K562 (cell line): Measurements from ENCODE around the gene ALX3. TPM values are rescaled to one million over a fixed set of nuclear protein-coding genes. Genes with fewer than 3 reads are reported as not detected.

ENCODE experiments used
- ATAC-seq: fragments of 200-7000 bp; cut with Tn5 transposase; 3 replicates; pipeline ENCODE4 v1.9.1; 2020; ENCODE audit warnings: moderate library complexity
- BruUV-seq: library from RNA; stranded (reverse); fragments of 400-500 nt; replicated peaks from 2 replicates; lab custom pipeline; 2021; lab: Mats Ljungman, UMichigan
- CTCF ChIA-PET: fragments of 300-600 bp; formaldehyde crosslinking; extraction: SDS; loops from one replicate; lab custom pipeline; 2021; ENCODE audit warnings: low intra/inter-chr PET ratio; lab: Yijun Ruan, JAX
- POLR2A ChIA-PET: fragments of 300-600, 350-650 bp; sonication (Branson Sonifier 250); formaldehyde crosslinking; extraction: SDS; loops from one replicate; lab custom pipeline; 2021; ENCODE audit warnings: antibody characterized with exemption, inconsistent platforms; lab: Yijun Ruan, JAX
- DNase-seq, 4 experiments: peaks; one replicate each; pipeline versions ENCODE4 v3.0.0 to v3.0.0-alpha.2; 2011 to 2018; ENCODE audit warnings: low spot score in 3 of 4, mixed read lengths in 3 of 4; ENCODE audit errors: extremely low read depth in 1 of 4
- FAIRE-seq: peaks from 2 replicates; lab custom pipeline; 2011; peaks lifted over from hg19 to GRCh38; lab: Jason Lieb, UNC
- H2AFZ ChIP-seq: 2 replicates; pipeline ENCODE4 v1.6.0; 2011; ENCODE audit warnings: low read depth, low read length, control low read depth, inconsistent platforms
- H3K27ac ChIP-seq: fragments of 200-600 bp; 3 replicates; pipeline ENCODE4 v1.8.0; 2011; ENCODE audit warnings: low read depth, mild to moderate bottlenecking, control low read depth, inconsistent platforms, low read length, moderate library complexity, mixed read lengths; ENCODE audit errors: extremely low read depth
- H3K27me3 ChIP-seq, 2 experiments: fragments of 300-600 bp in 1 of 2; 2 replicates in 1 of 2; 3 replicates in 1 of 2; pipeline versions ENCODE4 v1.6.0 to v1.8.0; 2011; ENCODE audit warnings: inconsistent platforms in 2 of 2, low read length in 2 of 2, mild to moderate bottlenecking in 1 of 2, mixed read lengths in 1 of 2, moderate library complexity in 1 of 2; ENCODE audit not compliant: control insufficient read depth in 2 of 2, insufficient read depth in 2 of 2
- H3K36me3 ChIP-seq: fragments of 300-600 bp; 3 replicates; pipeline ENCODE4 v1.8.0; 2011; ENCODE audit warnings: mild to moderate bottlenecking, low read length, inconsistent platforms; ENCODE audit not compliant: control insufficient read depth, insufficient read depth
- H3K4me1 ChIP-seq, 2 experiments: fragments of 200-600 bp in 1 of 2; replicated peaks in 1 of 2; 2 replicates in 1 of 2; 3 replicates in 1 of 2; pipeline versions ENCODE4 v1.5.1 to v1.8.0; 2011; ENCODE audit warnings: inconsistent platforms in 2 of 2, low read length in 2 of 2, mild to moderate bottlenecking in 1 of 2, mixed read lengths in 1 of 2, moderate library complexity in 1 of 2; ENCODE audit not compliant: control insufficient read depth in 2 of 2, insufficient read depth in 2 of 2
- H3K4me2 ChIP-seq: 2 replicates; pipeline ENCODE4 v1.6.1; 2011; ENCODE audit warnings: low read length, control low read depth, inconsistent platforms, mixed read lengths; ENCODE audit not compliant: insufficient read depth
- H3K4me3 ChIP-seq: fragments of 200-600 bp; sonication (generic), shearing (Covaris generic); 2 replicates; pipeline ENCODE4 v1.5.1; 2016; ENCODE audit warnings: control low read depth, inconsistent platforms
- H3K79me2 ChIP-seq: fragments of 200-600 bp; 3 replicates; pipeline ENCODE4 v1.8.0; 2011; ENCODE audit warnings: low read length, inconsistent platforms; ENCODE audit not compliant: control insufficient read depth, insufficient read depth
- H3K9ac ChIP-seq, 2 experiments: 2 replicates each; pipeline versions ENCODE4 v1.6.0 to v1.6.1; 2011; ENCODE audit warnings: low read depth in 2 of 2, low read length in 2 of 2, control low read depth in 1 of 2, inconsistent platforms in 1 of 2, mild to moderate bottlenecking in 1 of 2, mixed read lengths in 1 of 2; ENCODE audit not compliant: insufficient read depth in 1 of 2
- H3K9me1 ChIP-seq: one replicate; pipeline ENCODE4 v1.6.0; 2011; ENCODE audit warnings: inconsistent platforms, mild to moderate bottlenecking, low read length, moderate library complexity; ENCODE audit not compliant: control insufficient read depth, insufficient read depth
- H3K9me3 ChIP-seq: replicated peaks from 2 replicates; pipeline ENCODE4 v1.5.1; 2011; ENCODE audit warnings: low read depth, low read length, inconsistent platforms; ENCODE audit not compliant: control insufficient read depth, insufficient read depth
- H4K20me1 ChIP-seq: replicated peaks from 2 replicates; pipeline ENCODE4 v1.6.1; 2011; ENCODE audit warnings: low read length, inconsistent platforms, mixed read lengths; ENCODE audit not compliant: control insufficient read depth, insufficient read depth
- ATF3 ChIP-seq, 2 experiments: fragments of 450-650 bp in 1 of 2; sonication (generic) in 1 of 2; formaldehyde crosslinking in 1 of 2; IDR thresholded peaks in 1 of 2; conservative IDR thresholded peaks in 1 of 2; 2 replicates each; pipeline versions ENCODE4 v1.6.1 to v1.8.1; 2016 to 2023; ENCODE audit warnings: mild to moderate bottlenecking in 2 of 2, moderate library complexity in 2 of 2, inconsistent platforms in 1 of 2, missing genetic modification reagents in 1 of 2
- DDX20 ChIP-seq: fragments of 450-650 bp; IDR thresholded peaks from 2 replicates; pipeline ENCODE4 v1.6.1; 2016; ENCODE audit warnings: missing genetic modification characterization, low read depth, mild to moderate bottlenecking, missing compliant biosample characterization, moderate library complexity
- EGR1 ChIP-seq: fragments of 450-650 bp; conservative IDR thresholded peaks from 2 replicates; pipeline ENCODE4 v1.6.1; 2017; ENCODE audit warnings: mild to moderate bottlenecking
- IRF2 ChIP-seq: sonication (generic); formaldehyde crosslinking; IDR thresholded peaks from 2 replicates; pipeline ENCODE4 v1.8.1; 2022; ENCODE audit warnings: mild to moderate bottlenecking, missing genetic modification reagents
- MAX ChIP-seq: sonication (generic); formaldehyde crosslinking; IDR thresholded peaks from 2 replicates; pipeline ENCODE4 v1.9.0; 2022; ENCODE audit warnings: mild to moderate bottlenecking, missing genetic modification reagents
- PATZ1 ChIP-seq: fragments of 250-450 bp; sonication (Bioruptor Pico); IDR thresholded peaks from 2 replicates; pipeline ENCODE4 v1.5.0; 2020; ENCODE audit warnings: mild to moderate bottlenecking, borderline replicate concordance
- RBFOX2 ChIP-seq: fragments of 200-400 bp; formaldehyde crosslinking; IDR thresholded peaks from 2 replicates; pipeline ENCODE4 v1.6.1; 2017; ENCODE audit warnings: low read depth, mild to moderate bottlenecking, low read length, moderate library complexity
- ZNF324 ChIP-seq: fragments of 250-450 bp; sonication (Bioruptor Pico); IDR thresholded peaks from 2 replicates; pipeline ENCODE4 v1.4.0; 2020; ENCODE audit warnings: mild to moderate bottlenecking
- WGBS: fragments of 100-300 bp; shearing (Covaris generic); methylation state at CpG from one replicate; pipeline ENCODE4 v1.1.6; 2016; ENCODE audit warnings: low coverage, mixed read lengths; ENCODE audit not compliant: insufficient coverage; ENCODE audit errors: missing lambda C conversion rate; 5-methylcytosine and 5-hydroxymethylcytosine counted together
- in situ Hi-C: fragments of 300-500 bp; cut with MboI; formaldehyde crosslinking; loops from 4 replicates; pipeline ENCODE4 v1.15.0; 2018; ENCODE audit warnings: inconsistent platforms, mixed read lengths
- intact Hi-C: fragments of 100-400 bp; cut with micrococcal nuclease; formaldehyde crosslinking; loops from 2 replicates; pipeline ENCODE4 v1.14.2; 2022
- polyA plus RNA-seq, 8 experiments: library from polyadenylated mRNA; depleted of rRNA in 4 of 8; stranded (reverse) in 5 of 8; unstranded in 3 of 8; fragments of >200 nt; fragmentation: Nextera tagmentation in 2 of 8; fragmentation: Illumina TruSeq in 1 of 8; extraction: Ambion mirVana in 2 of 8; extraction: Trizol in 1 of 8; gene quantifications; 2 replicates each; pipeline versions ENCODE4 v1.2.1 to v1.2.3, GENCODE V29; 2011 to 2014; ENCODE audit warnings: inconsistent platforms in 1 of 8, missing spikeins in 1 of 8
- total RNA-seq, 7 experiments: library from RNA; depleted of rRNA in 6 of 7; stranded (reverse); fragments of >200 nt in 6 of 7; fragmentation: Illumina TruSeq in 2 of 7; extraction: Trizol in 2 of 7; gene quantifications; 2 replicates each; pipeline versions ENCODE4 v1.2.1 to v1.2.3, GENCODE V29; 2011 to 2021; ENCODE audit warnings: low replicate concordance in 1 of 7

The ALX3 gene
- total and polyA plus RNA-seq, 9 of the 15 experiments (the other 6 are each of a cell fraction or from before 2014, with no cell fraction given) = not detected

GRCh38 chr1:110043016-110043415 lies 27.5 kb downstream of the ALX3 start:
- Histone ChIP-seq H3K9me3 (no peaks in the 10 kb centered on the region), H3K36me3 (peaks cover 98% of the 10 kb centered on the region), H4K20me1 (no peaks in the 10 kb centered on the region), H3K4me1 (no peaks in the 10 kb centered on the region), H3K9ac (peak overlapping the region in 1 of 2 experiments; percentile 39; a peak in 1 of 4 replicates), H3K27ac (no peak overlapping the region), H2AFZ (no peak overlapping the region), H3K79me2 (no peaks in the 10 kb centered on the region), H3K4me3 (no peak overlapping the region), H3K4me2 (no peak overlapping the region), H3K9me1 (peaks cover 3% of the 10 kb centered on the region), H3K27me3 (no peaks in the 10 kb centered on the region)
- no TSS peak for BruUV-seq
- TF ChIP-seq RBFOX2 (peak; percentile 38; the same call in 1 of the 2 replicates), PATZ1 (no peak)
- POLR2A ChIA-PET = interaction anchor here (0.5 to 18.1 kb wide), 3 partner anchors 7 to 219 kb away, joined by 3 to 200 read pairs (median 200); partner anchors contain the start of gene STRIP1
- intact Hi-C loops = no loop called here
- ATAC-seq = no peak
- CTCF ChIA-PET = no interaction called here
- no peak for FAIRE-seq
- WGBS = 92% methylated on average over 10 of the region's 10 CpGs
- in situ Hi-C loops = no loop called here
- DNase-seq = no peak

- ATAC-seq = no peak
- Histone ChIP-seq H3K79me2 (peaks cover 19% of the 10 kb centered on the region), H2AFZ (no peak overlapping the region), H3K27me3 (no peaks in the 10 kb centered on the region), H3K4me2 (no peak overlapping the region), H3K4me3 (no peak overlapping the region), H3K36me3 (peaks cover 90% of the 10 kb centered on the region), H3K9ac (peak overlapping the region in 1 of 2 experiments; percentile 59; a peak in 1 of 4 replicates), H4K20me1 (peaks cover under 1% of the 10 kb centered on the region; the same call in 1 of the 2 replicates), H3K9me3 (no peaks in the 10 kb centered on the region), H3K9me1 (peaks cover 3% of the 10 kb centered on the region), H3K4me1 (peaks cover 0 to 4% of the 10 kb centered on the region in 2 experiments; a peak in 4 of 5 replicates), H3K27ac (no peak overlapping the region)
- no peak for DNase-seq
- ChIA-PET CTCF (no interaction called here), POLR2A (interaction anchor here (1.1 to 18.1 kb wide), 4 partner anchors 4 to 33 kb away, joined by 4 to 200 read pairs (median 102); partner anchors contain the start of gene STRIP1)
- no peak for FAIRE-seq
- in situ Hi-C loops (no loop called here), intact Hi-C loops (no loop called here)
- TF ChIP-seq ZNF324 (CRISPR knock-in tag) (no peak), ATF3 (IDR thresholded peaks at IDR 0.05) (0 out of 2 replicates have a peak, but pooled peaks have one; percentile 28), ATF3 (CRISPR knock-in tag; conservative IDR thresholded peaks at IDR 0.05) (no peak), MAX (peak; percentile 46; the same call in 1 of the 2 replicates), DDX20 (tag) (no peak), EGR1 (peak; percentile 49), IRF2 (no peak)
- 84% methylated on average over 4 of the region's 4 CpGs for WGBS
- no TSS peak for BruUV-seq
Observed at GRCh38 chr1:110040548-110040947, 29.9 kb downstream of the ALX3 start.
